Stimulated activated CD8-positive, alpha-beta memory T cell treated with anti-CD3 and anti-CD28 coated beads, Interleukin-7, amount 100 ng/mL, for 1 hour (primary cell): ENCODE data around the gene GLG1.
"Not testable (repeated sequence)": the region's sequence is repeated elsewhere in the genome, so short reads cannot be mapped to it uniquely, and the experiment has no call there.

Experiments used
- DNase-seq, 2 donors: peaks; one replicate each; pipeline ENCODE4 v3.0.0-alpha.2; 2020; ENCODE audit warnings: low read depth in 2 of 2

The GLG1 gene

DNA sequence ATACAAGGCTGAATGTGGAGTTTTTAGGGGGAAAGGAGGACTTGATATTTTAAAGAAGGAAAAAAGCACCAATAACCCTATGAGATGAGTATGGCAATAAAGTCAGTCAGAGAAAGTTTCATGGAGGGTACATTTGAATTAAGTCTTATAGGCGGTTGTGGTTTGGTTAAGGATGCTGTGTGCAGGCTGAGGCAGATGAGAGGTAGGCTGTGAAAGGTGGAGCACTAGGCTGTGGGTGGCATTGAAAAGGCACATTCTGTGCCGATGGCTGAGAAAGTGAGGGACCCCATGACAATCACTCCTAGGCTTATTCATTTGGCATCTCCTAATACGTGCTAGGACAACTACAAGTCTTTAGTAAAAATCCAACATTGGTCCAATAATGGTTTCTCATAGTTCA is 68.1 kb downstream of the GLG1 start:
- not testable (repeated sequence) for DNase-seq

DNA sequence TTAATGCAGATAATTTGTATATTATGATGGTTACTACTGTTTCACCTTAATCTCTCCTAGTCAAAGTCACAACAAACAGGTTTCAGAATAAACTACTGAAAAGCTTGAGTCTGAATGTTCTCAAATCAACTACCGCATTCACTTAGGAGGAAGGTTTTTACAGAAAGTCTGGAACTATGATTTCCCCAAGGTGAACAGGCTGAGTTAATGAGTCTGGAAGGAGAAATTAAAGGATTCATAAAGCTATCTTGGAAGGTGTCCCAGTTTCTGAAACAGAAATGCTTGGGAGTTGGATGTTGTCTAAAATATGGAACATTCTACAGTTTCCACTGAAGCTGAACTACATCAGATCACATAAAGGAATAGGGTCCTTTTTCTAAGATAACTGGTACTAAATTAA is 69.2 kb downstream of the GLG1 start:
- not testable (repeated sequence) for DNase-seq

DNA sequence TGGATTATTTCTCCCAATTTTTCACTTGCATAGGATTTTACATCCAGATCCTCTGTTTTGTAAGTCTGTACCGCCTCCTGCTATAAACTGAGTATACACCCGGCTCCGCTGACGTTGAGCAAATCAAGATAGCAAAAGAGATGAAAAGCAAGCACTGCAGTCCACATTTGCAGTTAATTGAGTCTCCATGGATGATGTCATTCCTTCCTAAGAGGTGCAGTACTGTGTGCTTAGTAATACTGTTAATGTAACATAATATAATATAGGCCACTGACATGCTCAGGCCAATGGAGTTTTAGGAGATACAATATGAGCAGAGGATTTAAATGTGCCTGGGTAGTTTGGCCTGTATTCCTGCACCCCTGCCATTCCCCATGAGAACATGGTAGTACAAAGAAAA is 72.3 kb downstream of the GLG1 start:
- not testable (repeated sequence) for DNase-seq

DNA sequence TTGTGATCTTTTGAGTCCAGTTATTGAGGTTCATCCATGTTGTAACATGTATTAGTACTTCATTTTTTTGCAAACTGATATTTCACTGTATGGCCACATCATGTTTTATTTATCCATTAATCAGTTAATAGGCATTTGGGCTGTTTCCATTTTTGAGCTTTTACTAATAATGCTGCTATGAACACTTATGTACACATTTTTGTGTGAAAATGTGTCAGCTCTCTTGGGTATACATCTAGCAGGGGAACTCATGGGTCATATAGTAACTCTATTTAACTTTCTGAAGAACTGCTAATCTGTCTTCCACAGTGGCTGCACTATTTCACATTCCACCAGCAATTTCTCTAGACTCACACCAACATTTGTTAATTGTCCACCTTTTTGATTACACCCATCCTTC is 82.0 kb downstream of the GLG1 start:
- DNase-seq: no peak

DNA sequence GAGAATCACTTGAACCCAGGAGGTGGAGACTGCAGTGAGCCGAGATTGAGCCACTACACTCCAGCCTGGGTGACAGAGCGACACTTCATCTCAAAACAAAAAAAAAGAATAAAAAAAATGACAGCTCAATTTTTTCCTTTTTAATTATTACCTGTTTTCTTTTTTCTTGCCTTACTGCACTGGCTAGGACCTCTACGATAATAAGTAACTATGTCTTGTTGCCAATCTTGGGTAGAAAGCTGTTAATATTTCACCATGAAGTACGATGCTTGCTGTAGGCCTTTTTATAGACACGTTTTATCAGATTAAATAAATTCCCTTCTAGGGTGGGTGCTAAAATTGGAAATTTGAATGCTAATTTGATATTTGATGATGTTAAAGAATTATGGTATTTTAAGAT is 82.8 kb downstream of the GLG1 start:
- DNase-seq: no peak

DNA sequence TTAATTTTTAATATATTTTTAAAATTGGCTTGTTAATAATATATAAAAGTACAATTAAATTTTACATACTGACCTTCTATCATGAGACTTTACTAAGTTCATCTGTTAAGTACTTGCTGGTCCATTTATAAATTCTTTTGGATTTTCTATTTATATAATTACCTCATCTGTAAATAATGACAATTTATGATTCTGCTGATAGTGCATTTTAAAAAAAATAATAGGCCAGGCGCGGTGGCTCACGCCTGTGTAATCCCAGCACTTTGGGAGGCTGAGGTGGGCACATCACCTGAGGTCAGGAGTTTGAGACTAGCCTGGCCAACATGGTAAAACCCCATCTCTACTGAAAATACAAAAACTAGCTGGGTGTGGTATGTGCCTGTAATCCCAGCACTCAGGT is 83.2 kb downstream of the GLG1 start:
- not testable (repeated sequence) for DNase-seq

DNA sequence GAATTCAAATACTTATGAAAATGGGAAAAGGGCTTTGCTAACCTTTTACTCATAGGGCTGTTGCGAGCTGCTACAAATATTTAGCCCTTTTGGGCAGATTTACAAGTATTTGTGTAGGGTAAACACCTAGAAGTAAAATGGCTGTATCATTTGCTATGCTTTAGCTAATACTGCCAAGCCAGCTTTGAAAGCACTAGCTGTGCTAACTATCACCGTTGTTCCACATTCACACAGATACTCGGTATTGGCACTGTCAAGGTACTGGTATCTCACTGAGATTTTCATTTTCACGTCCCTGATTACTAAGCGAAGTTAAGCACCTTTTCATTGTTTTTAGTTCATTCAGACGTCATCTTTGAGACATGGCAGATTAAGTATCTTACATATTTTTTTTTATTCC is 84.8 kb downstream of the GLG1 start:
- DNase-seq: no peak

DNA sequence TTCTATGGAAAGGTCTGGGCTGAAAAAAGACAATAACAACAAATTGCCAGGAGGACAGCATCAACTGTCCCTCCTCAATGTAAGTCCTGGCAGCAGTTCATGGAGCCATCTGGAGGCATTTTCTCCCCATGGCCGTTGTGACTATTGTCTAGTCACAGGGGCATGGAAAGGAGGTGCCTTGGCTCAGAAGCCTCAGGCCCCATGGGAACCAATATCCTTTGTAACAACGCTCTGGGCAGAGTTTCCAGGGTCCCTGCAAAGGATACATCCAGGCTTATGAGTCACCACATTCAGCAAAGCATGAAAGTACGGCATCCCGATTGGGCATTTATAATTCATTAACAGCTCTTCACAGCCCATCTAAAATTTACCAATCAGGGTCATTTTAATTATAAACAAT is 85.2 kb downstream of the GLG1 start:
- DNase-seq: no peak

DNA sequence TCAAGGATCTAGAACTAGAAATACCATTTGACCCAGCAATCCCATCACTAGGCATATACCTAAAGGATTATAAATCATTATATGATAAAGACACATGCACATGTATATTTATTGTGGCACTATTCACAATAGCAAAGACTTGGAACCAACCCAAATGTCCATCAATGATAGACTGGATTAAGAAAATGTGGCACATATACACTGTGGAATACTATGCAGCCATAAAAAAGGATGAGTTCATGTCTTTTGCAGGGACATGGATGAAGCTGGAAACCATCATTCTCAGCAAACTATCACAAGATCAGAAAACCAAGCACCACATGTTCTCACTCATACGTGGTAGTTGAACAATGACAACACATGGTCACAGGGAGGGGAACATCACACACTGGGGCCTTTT is 88.0 kb downstream of the GLG1 start:
- not testable (repeated sequence) for DNase-seq

DNA sequence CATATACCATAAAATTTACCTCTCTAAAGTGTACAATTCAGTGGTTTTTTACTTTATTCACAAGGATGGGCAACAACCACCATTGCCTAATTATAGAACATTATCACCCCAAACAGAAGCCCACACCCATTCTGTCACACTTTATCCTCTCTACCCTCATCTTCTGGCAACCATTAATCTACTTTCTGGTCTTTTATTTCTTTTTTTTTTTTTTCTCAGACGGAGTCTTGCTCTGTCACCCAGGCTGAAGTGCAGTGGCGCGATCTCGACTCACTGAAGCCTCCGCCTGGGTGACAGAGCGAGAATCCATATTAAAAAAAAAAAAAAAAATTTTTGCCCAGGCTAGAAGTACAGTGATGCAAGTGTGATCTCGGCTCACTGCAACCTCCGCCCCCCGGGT is 95.0 kb downstream of the GLG1 start:
- DNase-seq: no peak

DNA sequence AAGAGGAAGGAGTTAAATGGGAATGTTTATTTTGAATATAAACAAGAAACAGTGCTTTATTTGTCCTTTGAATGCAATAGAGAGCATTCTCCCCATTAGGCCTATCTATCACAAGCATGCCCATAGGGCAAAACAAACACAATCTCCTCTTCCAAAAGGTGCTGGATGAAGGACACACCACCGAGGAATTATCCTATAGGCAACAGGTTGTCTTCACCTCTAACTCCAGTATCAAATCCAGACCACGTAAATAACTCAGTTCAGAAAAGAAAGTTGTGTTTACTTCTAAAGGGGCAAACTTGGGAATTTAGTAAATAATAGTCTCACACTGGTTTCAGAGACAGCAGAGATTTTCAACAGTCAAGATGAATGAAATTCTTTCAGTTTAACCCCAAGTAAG is 101.9 kb downstream of the GLG1 start:
- no peak for DNase-seq

DNA sequence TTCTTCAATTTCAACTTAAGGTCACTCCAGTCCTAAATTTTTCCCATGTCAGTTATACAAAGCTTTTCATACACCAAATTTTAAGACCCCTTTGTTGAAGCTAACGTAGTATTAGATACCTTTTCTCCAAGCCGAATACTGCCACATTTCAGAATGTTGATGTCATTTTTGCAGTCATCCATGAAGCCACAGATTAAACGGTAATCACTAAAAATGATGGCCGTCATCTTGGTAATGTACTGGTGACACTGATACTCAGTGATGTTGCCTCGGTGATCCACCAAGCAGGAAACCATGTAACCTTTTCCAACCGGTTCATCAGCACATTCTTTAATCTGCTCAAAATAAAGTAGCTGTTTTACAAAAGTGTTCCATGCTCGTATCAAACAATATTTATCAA is 103.5 kb downstream of the GLG1 start:
- no peak for DNase-seq

DNA sequence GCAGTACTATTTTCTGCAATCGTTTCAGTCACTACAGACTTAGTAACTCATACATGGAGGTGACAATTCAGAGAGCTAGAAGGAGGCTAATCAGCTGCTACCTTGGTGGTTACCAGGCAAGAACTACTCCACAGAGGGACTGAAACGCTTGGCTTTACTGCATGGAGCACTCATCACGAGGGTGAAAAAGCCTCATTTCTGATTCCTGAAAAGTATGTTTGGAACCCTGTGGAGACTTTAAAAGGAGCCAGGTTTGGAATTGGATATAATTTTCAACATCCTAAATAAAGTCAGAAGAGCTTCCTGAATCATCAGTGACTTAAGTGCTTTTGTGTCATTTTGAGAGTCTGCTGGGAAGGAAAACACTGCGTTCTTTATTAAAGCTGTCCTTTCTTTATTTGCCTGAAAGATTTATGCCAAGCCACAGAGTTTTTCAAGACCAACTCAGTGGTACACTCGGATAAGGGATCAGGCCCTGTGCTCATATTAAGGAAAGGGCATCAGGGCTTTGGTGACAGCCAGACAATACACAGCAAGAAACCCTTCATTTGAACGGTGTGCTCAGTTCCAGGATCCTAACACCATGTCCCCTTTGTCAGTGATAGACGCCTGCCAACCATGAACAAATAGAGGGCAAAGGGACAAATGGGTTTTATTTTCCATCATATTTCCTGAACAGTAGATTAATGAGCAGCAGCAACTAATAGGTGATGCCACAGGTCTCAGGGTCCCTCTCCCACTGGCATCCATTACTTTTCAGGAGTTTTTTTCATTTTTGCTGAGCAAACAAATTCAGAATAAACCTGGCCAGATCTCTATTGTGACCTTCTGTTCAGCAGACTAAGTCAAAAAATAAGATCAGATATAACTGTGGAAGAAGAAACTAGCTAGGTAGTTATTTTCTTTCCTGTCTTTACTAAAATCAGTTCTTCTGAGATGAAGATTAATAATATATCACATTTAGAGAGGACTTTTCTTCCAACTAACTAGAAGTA is 105.1 kb downstream of the GLG1 start:
- DNase-seq: no peak

DNA sequence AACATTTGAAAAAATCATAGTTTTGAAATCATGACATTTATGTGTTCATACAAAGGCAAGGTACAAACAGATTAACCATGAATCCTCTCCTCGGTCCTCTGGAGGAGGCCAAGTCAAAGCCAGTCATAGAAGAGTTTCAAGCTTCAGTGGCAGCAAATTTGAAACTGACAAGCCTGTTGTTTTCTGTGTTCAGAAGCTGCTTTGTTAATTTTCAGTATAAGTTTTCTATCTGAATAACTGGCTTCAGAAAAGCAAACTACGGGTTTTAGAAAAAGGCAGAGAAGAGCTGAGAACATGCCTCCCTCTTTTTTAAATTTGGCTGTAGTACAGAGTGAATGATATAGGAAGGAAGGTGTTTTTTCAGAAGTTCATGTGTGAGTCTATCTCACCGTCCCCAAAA is 106.0 kb downstream of the GLG1 start:
- DNase-seq: no peak

DNA sequence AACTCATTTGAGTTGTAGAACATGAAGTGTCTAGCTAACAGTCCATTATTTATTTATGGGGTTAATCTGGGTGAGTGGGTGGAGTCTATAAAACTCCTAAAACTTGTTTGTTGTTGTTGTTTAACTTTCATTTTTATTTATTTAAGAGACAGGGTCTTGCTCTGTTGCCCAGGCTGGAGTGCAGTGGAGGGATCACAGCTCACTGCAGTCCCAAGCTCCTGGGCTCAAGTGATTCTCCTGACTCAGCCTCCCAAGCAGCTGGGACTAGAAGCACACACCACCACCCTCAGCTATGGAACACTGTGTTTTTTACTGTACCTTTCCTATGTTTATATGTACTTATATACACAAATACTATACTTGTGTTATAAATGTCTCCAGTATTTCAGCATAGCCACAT is 107.8 kb downstream of the GLG1 start:
- DNase-seq: no peak

DNA sequence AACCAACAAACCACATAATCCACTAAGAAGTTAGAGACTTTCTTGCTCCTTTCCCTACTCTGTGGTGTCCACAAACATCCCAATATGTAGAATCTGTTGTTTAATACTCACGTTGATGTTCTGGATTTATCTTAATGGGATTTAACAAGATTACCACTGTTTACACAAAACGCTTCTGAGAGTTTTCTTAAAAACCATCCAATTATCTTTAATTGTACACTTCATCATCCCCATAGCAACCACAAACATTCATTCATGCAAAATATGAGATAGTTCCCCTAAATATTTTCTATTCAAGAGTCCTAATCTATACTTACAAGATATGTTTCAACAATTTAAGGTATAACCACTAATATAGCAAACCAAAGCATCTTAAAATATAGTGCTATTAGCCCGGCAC is 109.2 kb downstream of the GLG1 start:
- no peak for DNase-seq

DNA sequence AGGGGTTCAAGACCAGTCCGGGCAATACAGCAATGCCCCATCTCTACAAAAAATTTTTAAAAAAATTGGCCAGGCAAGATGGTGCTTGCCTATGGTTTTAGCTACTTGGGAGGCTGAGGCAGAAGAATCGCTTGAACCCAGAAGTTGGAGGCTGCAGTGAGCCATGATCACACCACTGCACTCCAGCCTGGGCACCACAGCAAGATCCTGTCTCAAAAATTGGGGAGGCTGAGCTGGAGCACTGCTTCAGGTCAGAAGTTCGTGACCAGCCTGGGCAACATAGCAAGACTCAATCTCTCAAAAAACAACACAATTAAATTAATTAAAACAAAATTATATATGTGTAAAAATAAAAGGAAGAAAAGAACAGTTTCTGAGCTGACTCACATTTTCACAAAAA is 110.9 kb downstream of the GLG1 start:
- DNase-seq: no peak

DNA sequence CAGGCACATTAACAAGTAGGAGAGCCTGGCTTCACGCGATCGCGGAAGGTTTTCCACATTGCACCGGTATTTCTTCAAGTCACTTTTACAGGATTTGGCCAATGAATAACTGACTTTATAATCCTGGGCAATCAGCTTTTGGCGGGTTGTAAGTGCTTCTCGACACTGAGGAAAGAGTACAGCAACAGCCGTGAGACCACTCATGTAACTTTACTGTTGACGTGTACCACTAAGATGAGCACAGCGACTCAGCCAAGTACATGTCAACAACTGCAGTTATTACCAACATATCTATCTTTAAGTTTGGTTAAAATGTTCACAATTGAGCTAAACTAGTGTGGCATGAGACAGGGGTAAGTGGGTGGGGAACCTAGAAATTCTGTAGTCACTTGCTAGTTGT is 113.9 kb downstream of the GLG1 start:
- DNase-seq: no peak

DNA sequence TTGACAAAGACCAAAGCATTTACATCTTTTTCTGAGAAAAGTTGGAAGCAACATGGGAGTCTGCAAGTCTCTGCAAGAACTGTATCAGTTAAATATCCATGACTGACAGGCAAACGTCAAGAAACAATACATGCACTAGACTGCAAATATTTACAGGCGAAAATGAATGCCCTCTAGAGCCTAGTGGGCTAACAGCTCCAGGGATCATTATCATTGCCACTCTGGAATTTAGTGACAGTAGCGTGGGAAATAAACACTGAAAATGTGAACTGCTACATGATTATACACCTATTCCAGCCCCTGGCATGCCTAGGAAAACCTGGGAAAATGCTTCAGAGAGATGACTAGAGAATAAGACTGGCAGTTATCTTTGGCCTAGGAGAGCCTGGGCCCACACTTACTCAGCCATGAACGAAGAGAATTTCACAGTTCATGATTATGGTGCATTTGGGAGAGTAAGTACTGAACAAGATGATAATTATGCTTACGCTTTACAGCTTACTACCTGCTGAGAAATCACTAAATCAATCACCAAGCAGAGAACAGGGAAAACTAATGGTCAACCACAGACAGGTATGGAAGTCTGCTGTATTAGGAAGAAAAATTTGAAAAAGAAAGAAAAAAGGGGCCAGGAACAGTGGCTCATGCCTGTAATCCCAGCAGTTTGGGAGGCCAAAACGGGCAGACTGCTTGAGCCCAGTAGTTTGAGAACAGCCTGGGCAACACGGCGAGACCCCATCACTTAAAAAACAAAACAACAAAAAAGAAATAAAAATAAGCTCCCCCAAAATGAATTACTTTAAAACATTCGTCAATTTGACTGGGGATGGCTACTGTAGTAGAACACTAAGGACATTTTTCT is 119.0 kb downstream of the GLG1 start:
- DNase-seq: no peak

DNA sequence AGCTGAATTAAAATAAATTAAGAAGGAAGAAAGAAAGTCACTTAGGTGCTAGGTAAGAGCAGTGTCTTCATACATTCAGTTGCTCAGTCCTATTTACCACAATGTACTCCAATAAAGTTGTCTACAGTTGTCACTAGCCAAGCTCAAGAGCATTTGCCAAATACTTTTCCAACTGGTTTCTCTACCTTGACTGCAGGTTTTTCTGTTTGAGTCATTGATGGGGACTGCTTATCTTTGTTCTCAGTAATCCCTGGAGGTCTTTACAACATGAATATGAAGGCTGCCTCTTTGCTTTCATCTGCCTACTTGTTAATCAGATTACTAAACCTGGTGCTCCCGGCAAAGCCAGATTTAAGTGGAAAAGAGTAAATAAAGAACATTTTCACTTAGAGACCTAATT is 121.0 kb downstream of the GLG1 start:
- DNase-seq: no peak

DNA sequence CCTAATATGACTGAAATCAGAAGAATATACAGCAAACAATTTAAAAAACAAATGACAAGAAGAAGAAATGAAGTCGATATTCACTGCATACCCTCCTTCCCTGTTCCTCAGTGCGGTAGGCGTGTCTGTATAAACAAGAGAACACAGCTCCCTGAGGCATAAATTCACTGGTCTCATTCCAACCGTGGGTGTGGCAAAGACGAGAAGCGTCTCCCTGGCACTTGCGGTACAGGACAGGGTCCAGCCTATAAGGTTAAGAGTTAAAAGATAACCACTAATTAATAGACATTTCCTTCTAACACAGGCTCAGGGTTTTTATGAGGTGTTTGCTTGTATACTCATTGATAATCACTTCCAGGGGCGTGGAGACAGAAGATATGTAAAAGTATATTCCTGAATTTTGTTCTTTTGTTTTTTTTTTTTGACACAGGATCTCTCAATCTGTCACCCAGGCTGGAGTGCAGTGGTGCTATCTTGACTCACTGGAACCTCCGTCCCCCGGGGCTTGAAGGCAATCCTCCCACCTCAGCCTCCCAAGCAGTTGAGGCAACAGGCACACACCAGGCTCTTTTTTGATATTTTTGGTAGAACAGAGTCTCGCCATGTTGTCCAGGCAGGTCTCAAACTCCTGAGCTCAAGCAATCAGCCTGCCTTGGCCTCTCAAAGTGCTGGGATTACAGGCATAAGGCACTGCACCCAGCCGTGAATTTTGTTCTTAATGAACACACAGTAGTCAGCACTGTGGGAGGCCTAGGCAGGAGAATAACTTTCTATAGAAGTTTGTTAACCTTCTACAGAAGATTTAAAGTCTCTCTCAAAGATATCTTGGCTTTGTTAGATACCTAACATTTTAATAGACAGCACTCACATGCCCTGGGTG is 126.5 kb downstream of the GLG1 start:
- DNase-seq: no peak

DNA sequence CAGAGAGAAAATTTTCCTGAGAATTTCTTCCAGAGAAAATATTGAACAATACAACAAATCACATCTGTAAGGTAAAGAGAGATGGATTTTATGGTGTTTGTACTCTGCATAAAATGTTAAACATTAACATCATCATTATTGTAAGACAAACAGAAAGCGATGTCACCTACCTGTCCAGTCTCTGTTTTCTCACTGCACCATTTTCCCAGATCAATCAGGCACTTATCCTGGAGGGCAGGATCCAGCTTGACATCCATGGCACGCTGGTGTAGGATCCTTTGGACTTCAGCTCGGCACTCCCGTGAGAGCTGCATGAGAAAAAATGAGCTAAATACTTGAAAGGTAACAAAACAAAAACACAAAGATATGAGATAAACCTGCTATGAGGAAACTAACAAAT is 129.7 kb downstream of the GLG1 start:
- no peak for DNase-seq
